ENCODE data around the gene NAPB.
"Not testable (repeated sequence)": the region's sequence is repeated elsewhere in the genome, so short reads cannot be mapped to it uniquely, and the experiment has no call there.

NAPB gene

GRCh38 chr20:23365390-23366165 lies 55.7 kb downstream of the NAPB start:
- no peak for DNase-seq

- no peak for DNase-seq
Measured at GRCh38 chr20:23363257-23363649, 58.0 kb downstream of the NAPB start.

DNA sequence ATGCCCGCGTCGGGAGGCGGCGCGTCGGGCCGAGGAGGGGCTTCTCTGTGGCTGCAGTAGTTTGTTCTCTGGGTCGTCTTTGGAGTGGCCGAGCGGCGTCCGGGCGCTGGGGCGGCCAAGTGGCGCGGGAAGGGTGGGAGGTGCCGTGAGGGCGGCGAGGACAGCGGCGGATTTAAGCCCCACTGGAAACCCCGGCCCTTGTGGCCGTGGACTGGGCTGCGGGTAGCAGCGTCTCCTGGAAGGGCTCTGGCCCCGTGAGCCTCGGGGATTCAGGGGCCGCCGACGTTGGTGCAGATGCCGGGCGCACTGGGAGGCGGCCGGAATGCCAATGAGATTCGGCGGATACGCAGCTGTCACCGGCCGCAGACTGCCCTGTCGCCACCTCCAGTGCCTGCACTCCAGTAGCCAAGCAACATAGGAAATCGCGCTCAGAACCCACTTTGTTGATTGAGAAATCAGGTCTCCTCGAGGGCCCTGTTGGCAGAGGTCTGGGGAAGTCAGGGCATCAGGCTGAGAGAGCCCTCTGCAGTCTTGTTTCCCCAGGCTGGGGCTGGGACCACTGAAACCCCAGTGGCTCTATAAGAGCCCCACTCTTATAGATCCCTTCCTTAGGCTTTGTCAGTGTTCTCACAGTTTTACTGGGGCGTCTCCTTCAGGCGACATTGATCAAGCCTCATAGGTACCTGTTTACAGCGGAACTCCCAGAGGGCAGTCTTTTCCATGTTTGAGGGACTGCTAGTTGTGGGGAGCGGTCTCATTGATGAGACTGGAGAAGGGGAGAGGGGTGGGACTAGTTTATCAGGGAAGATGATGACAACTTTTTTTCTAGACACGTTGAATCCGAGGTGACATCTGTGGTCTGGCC lies 58.7 kb downstream of the NAPB start:
- DNase-seq = no peak

GRCh38 chr20:23361476-23362391 lies 59.6 kb downstream of the NAPB start, which contains the start of gene GZF1:
TSS of gene GZF1 (plus strand) at chr20:23362182. CDS start at chr20:23364384, 2,202 bp downstream.
- peak; percentile 97 to 99 (median 98) for DNase-seq

GRCh38 chr20:23361119-23361475 lies 60.2 kb downstream of the NAPB start:
- no peak for DNase-seq

GRCh38 chr20:23360531-23360930 lies 60.8 kb downstream of the NAPB start:
- no peak for DNase-seq

DNA sequence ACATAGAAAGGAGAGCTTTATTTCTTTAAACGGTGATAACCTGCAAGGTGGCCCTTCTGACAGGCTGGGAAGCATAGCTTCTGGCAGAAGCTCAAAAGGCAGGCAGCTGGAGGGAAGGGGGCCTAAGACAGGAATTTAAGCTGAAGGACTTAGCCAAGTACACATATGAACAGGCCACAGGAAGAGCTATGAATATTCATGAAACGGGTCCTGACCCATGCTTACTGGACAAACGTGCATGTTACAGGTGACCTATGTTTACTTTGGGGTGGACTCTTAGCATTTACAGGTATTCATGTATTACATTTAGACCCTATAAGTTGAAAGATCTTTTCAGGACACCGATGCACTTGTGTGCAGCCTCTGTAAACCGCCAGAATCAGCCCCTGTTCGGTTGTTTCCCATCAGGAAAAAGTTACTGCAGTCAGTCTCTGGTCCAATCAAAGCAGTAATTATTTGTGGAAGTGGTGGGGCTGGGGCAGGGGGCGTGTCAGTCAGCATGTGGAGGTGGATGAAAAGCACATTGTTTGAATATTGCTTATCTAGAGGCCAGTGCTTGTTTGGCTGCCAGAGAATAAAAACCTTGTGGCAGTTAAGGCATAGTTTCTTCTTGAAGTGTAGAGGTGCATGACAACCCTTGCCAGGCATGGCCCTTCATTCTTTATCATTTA lies 62.2 kb downstream of the NAPB start:
- no peak for DNase-seq

DNA sequence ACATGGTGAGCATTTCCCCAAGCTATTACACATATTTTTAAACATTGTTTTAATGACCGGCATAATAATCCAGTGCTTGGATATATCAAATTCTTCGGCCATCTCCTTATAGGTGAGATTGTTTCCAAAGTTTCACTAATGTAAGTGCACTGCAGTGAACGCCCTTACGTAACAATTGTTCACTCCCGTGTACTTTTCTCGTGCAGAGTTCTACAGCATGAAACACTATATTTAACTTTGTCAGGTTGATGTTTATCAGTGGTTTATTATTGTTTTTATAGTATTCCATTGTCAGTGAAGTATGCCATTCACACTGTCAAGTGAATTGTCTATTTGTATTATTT lies 62.8 kb downstream of the NAPB start:
- DNase-seq = no peak

GRCh38 chr20:23357767-23358562 lies 63.3 kb downstream of the NAPB start:
- peak; percentile 97 to 99 (median 99) for DNase-seq

- no peak for DNase-seq
Measured at GRCh38 chr20:23356203-23356602, 65.1 kb downstream of the NAPB start.

DNA sequence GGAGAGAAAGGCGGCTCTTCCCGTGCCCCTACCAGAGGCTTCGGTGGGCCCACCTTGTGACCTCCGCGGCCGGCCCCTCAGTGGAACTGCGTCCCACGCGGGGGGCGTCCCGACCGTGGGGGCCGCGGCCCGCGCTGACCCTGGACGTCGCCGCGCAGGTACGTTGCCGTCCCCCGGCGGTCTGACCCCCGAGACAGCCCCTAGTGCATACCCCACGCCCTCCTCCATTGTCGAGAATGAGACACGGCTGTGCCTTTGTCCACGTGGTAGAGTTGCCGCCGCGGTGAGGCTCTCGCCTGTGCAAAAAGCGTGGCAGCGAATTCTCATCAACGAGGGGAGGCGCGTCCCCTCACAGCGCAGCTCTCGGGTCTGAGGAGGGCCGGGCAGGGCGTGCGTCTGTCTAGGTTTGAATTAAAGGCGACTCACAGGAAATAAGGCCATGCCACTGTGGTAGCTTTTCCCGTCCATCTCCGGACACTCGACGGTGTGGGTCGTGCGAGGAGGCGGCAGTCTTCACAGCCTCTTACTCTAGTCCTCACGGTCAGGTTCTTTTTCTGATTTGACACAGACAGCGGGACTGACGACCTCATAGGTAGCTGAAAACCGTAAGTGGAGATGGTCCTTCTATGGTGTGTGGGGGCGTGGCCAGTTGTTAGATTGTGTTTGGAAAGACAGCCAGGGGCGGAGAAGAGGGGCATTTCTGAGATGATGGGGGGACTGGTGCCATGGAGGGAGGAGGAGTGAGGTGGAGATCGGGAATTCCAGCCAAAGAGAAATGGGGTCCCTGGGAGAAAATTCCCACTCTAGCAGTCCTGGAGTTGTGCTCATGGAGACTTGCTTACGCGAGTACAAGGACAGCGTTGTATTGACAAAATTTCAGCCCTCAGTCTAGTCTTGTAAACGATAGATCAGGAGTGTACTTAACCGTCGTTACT lies 70.1 kb downstream of the NAPB start:
- DNase-seq = peak; percentile 10 to 44 (median 31)

- DNase-seq = peak; percentile 78 to 95 (median 86)
Measured at GRCh38 chr20:23350196-23350903, 70.9 kb downstream of the NAPB start, which contains the start of gene NXT1. TSS of gene NXT1 (plus strand) at chr20:23350791. CDS start at chr20:23354042, 3,251 bp downstream.

DNA sequence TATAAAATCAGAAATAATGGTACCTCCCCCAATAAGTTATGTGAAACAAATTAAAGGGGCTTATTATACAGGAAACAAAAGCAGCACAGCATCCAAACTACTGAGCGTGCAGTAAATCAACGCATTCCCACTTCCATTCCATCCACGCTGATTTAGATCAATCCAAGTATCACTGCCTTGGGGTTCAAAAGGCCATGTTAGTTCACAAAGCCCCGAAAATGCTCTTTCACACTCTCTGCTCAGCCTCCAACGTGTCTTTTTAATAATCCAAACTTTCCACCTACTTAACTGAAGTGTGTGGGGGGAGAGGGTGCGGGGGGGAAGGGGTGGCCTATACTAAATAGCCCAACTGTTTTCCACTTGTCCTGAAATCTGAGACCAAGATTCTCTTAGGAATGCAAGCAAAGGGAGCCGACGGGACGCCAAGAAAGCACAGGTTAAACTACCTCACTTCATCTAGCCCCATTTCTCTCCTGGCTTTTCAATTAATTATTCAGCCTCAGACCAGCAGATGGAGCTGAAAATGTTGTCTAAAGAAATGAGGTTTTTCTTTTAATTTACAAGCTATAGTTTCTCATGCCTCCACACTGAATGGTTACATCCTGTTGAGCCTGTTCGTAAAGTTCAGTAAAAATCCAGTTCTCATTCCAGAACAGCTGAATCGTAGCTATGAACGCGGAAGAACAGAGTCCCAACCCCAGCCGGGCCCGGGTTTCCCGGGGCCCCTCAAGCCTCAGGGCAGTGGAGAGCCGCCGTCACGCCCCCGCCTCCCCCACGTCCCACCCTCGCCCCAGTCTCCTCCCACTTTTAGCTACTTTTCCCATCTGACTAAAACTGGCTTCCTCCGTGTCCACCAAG lies 71.7 kb downstream of the NAPB start:
- peak in 3 of 4 experiments; percentile 61 to 75 (median 67) for DNase-seq

GRCh38 chr20:23348510-23348909 lies 72.8 kb downstream of the NAPB start:
- DNase-seq = not testable (repeated sequence)

GRCh38 chr20:23347791-23348190 lies 73.5 kb downstream of the NAPB start:
- DNase-seq = no peak

DNA sequence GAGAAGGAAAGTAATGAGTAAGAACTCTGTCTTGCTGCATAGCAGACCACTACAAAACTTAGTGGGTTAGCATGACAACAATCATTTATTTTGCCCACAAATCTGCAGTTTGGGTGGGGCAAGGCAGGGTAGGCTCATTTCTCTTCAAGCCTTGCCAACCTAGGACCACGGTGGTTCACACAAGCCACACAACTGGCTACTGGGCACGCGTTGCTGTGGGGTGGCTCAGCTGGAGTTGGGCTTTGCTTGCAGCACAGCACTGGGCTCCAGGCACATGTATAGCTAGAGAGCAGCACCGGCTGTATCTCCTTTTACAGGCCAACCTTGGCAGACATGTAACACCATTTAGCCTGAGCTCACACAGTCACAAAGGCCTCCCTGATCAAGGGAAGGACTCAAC lies 75.3 kb downstream of the NAPB start:
- no peak for DNase-seq

DNA sequence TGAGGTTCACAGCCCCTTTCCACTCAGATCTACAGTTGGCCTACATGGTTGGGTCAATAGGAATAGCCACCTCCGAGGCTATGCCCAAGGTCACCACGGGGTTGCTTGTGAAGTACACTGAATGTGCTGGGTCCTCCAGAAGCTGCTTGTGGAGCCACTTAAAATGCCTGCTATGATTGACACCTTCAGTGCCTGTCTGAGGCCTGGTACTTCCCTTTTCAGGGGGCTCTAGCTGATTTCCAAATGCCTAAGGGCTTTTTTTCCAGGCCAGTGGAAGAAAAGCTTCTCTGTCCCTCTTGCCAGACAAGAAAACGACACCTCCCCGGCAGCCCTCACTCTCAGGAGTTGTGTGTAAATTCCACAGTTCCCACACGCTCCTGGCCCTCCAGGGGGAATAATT lies 77.0 kb downstream of the NAPB start:
- no peak for DNase-seq

DNA sequence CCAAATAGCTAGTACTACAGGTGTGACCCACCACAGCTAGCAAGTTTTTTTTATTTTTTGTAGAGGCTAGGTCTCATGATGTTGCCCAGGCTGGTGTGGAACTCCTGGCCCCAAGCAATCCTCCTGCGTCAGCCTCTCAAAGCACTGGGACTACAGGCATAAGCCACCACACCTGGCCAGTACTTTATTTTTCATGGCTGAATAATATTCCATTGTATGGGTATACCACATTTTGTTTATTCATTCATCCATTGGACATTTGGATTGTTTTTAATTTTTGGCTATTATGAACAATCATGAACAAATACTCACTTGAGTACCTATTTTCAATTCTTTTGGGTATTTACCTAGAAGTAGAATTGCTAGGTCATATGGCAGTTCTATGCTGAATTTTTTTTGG lies 77.7 kb downstream of the NAPB start:
- no peak for DNase-seq

- DNase-seq = no peak
Measured at GRCh38 chr20:23341073-23341472, 80.2 kb downstream of the NAPB start.
